ENCODE measurements around the gene DBF4. TPM values are rescaled to one million over a fixed set of nuclear protein-coding genes. Genes with fewer than 3 reads are reported as not detected.

DBF4 gene
- total and polyA plus RNA-seq, 2 of the 13 experiments (the other 11 are each of a cell fraction or from before 2014, with no cell fraction given), result 5.0 to 64.4 TPM

GRCh38 chr7:87876040-87876868, at the start of gene DBF4, which contains the start of gene SLC25A40 (continued):
- TF ChIP-seq KLF11 (CRISPR knock-in tag; IDR thresholded peaks at IDR 0.05) (no peak), ATRX (CRISPR knock-in tag; IDR thresholded peaks at IDR 0.05; ENCODE audit: borderline replicate concordance) (no peak), ETV5 (CRISPR knock-in tag; IDR thresholded peaks at IDR 0.05; ENCODE audit: borderline replicate concordance) (peak; percentile 5; the same call in 1 of the 2 replicates), ZNF382 (CRISPR knock-in tag; IDR thresholded peaks at IDR 0.05; ENCODE audit: borderline replicate concordance) (no peak), GATA4 (IDR thresholded peaks at IDR 0.05; ENCODE audit: borderline replicate concordance, low read depth) (no peak), ZNF225 (CRISPR knock-in tag; IDR thresholded peaks at IDR 0.05) (no peak), KDM1A (CRISPR knock-in tag; IDR thresholded peaks at IDR 0.05) (no peak), GRHL1 (CRISPR knock-in tag; conservative IDR thresholded peaks at IDR 0.05) (no peak), ZNF580 (CRISPR knock-in tag; IDR thresholded peaks at IDR 0.05; ENCODE audit: borderline replicate concordance, low read depth) (peak; percentile 6; the same call in 1 of the 2 replicates), NONO (IDR thresholded peaks at IDR 0.05) (no peak), NONO (CRISPR knock-in tag; conservative IDR thresholded peaks at IDR 0.05) (peak; percentile 86), RBAK (CRISPR knock-in tag; IDR thresholded peaks at IDR 0.05) (no peak), EP300 (IDR thresholded peaks at IDR 0.05; ENCODE audit: low read depth in 2 of 2, low read length in 2 of 2) (peak in 1 of 2 experiments; percentile 35; a peak in 1 of 4 replicates), EP300 (CRISPR knock-in tag; IDR thresholded peaks at IDR 0.05; ENCODE audit: borderline replicate concordance) (no peak), MLXIP (CRISPR knock-in tag; IDR thresholded peaks at IDR 0.05; ENCODE audit: borderline replicate concordance) (peak; percentile 67; the same call in 1 of the 2 replicates), ZNF44 (CRISPR knock-in tag; IDR thresholded peaks at IDR 0.05) (no peak), GLI4 (CRISPR knock-in tag; IDR thresholded peaks at IDR 0.05; ENCODE audit: borderline replicate concordance) (no peak), TIGD3 (CRISPR knock-in tag; IDR thresholded peaks at IDR 0.05; ENCODE audit: borderline replicate concordance) (0 out of 2 replicates have a peak, but pooled peaks have one; percentile 18), ZNF740 (CRISPR knock-in tag; IDR thresholded peaks at IDR 0.05) (no peak; the same call in 1 of the 2 replicates), GMEB2 (CRISPR knock-in tag; IDR thresholded peaks at IDR 0.05; ENCODE audit: low read depth) (peak; percentile 92)
